Neural cell (in vitro differentiated cells): ENCODE data around the gene ABHD5.

ENCODE experiments used
- POLR2AphosphoS5 ChIP-seq: IDR thresholded peaks from 2 replicates; pipeline ENCODE4 v1.6.1; 2012
- REST ChIP-seq: IDR thresholded peaks from 2 replicates; pipeline ENCODE4 v1.6.1; 2012; ENCODE audit warnings: borderline replicate concordance
- SMC3 ChIP-seq: fragments of 450-650 bp; conservative IDR thresholded peaks from 2 replicates; pipeline ENCODE4 v1.6.1; 2014; ENCODE audit warnings: antibody characterized with exemption, mild to moderate bottlenecking, moderate library complexity; ENCODE audit not compliant: poor library complexity
- TF ChIP-seq, protein P1 (sequence below): fragments of 450-650 bp; IDR thresholded peaks from 2 replicates; pipeline ENCODE4 v1.5.1; 2014; ENCODE audit warnings: antibody characterized with exemption, mild to moderate bottlenecking, moderate library complexity; ENCODE audit not compliant: poor library complexity, severe bottlenecking

DNA sequence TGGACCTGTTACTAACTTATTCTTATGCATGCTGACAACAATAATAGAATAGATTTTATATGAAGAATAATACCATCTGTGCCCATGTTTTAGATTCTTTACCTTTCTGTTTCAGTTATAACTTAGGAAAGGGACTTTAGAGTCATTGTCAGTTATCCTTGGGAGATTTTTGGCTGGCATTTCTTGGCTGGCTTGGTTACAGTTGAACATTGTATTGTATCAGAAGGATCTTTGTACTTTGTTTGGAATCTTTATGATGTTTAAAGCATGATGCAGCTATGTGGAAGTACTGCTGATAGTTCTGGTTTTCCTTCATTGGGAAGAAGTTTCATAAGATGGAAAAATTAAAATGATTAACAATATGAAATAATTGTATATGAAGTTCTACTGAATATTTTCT is 19.9 kb downstream of the ABHD5 start:
- TF ChIP-seq, protein P1, sequence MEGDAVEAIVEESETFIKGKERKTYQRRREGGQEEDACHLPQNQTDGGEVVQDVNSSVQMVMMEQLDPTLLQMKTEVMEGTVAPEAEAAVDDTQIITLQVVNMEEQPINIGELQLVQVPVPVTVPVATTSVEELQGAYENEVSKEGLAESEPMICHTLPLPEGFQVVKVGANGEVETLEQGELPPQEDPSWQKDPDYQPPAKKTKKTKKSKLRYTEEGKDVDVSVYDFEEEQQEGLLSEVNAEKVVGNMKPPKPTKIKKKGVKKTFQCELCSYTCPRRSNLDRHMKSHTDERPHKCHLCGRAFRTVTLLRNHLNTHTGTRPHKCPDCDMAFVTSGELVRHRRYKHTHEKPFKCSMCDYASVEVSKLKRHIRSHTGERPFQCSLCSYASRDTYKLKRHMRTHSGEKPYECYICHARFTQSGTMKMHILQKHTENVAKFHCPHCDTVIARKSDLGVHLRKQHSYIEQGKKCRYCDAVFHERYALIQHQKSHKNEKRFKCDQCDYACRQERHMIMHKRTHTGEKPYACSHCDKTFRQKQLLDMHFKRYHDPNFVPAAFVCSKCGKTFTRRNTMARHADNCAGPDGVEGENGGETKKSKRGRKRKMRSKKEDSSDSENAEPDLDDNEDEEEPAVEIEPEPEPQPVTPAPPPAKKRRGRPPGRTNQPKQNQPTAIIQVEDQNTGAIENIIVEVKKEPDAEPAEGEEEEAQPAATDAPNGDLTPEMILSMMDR = no peak
- no peak for TF ChIP-seq POLR2AphosphoS5
- TF ChIP-seq REST = no peak
- no peak for TF ChIP-seq SMC3
